Activated CD8-positive, alpha-beta memory T cell treated with anti-CD3 and anti-CD28 coated beads, Interleukin-2, amount 10 ng/mL, durations not matched to agents 7 days and 5 days (primary cell): ENCODE data around the gene S1PR5. TPM values are rescaled to one million over a fixed set of nuclear protein-coding genes. Genes with fewer than 3 reads are reported as not detected.

Experiments used
- ATAC-seq: fragments of 150-1000 bp; cut with Tn5 transposase; one replicate; pipeline ENCODE4 v1.10.0; 2021; ENCODE audit warnings: moderate library complexity
- CTCF ChIA-PET: fragments of 350-600 bp; sonication (Branson Sonifier 250); formaldehyde crosslinking; loops from one replicate; lab custom pipeline; 2021; ENCODE audit warnings: antibody characterized with exemption; lab: Charles Lee
- DNase-seq: peaks from one replicate; pipeline ENCODE4 v3.0.0-alpha.2; 2020
- H3K27ac Mint-ChIP-seq: one replicate; pipeline ENCODE4 v1.8.0; 2021; ENCODE audit warnings: mild to moderate bottlenecking, mixed read lengths
- H3K27me3 Mint-ChIP-seq: one replicate; pipeline ENCODE4 v1.8.0; 2021; ENCODE audit warnings: mixed read lengths
- H3K36me3 Mint-ChIP-seq: one replicate; pipeline ENCODE4 v1.8.0; 2021; ENCODE audit warnings: mild to moderate bottlenecking, mixed read lengths
- H3K4me1 Mint-ChIP-seq: one replicate; pipeline ENCODE4 v1.8.0; 2021; ENCODE audit warnings: mixed read lengths
- H3K4me3 Mint-ChIP-seq: one replicate; pipeline ENCODE4 v1.8.0; 2021; ENCODE audit warnings: mild to moderate bottlenecking, moderate library complexity, mixed read lengths
- H3K9me3 Mint-ChIP-seq: one replicate; pipeline ENCODE4 v1.8.0; 2022; ENCODE audit warnings: low read depth, mixed read lengths
- total RNA-seq, 2 experiments: library from RNA; stranded (reverse); gene quantifications; one replicate each; pipeline ENCODE4 v1.2.3, GENCODE V29; 2021

Gene S1PR5
- total RNA-seq, 2 experiments from 2014 or later: 0.14 to 1.4 TPM

- CTCF ChIA-PET: interaction anchor here (1.2 to 9.1 kb wide), 6 partner anchors 10 to 181 kb away, joined by 3 to 65 read pairs (median 6); no protein-coding TSS in a partner anchor
- H3K27me3 Mint-ChIP-seq: peaks cover 64% of the 10 kb centered on the region
- peaks cover 36% of the 10 kb centered on the region for H3K4me1 Mint-ChIP-seq
- ATAC-seq (peak; percentile 35), DNase-seq (peak; percentile 54)
- H3K27ac Mint-ChIP-seq: peak overlapping the region; percentile 72
- H3K9me3 Mint-ChIP-seq: no peaks in the 10 kb centered on the region
- H3K4me3 Mint-ChIP-seq: peak overlapping the region; percentile 4
- H3K36me3 Mint-ChIP-seq: no peaks in the 10 kb centered on the region
These were observed 1.5 kb upstream of the S1PR5 start for GRCh38 chr19:10518444-10519361.

- no peak for DNase-seq
- no peaks in the 10 kb centered on the region for H3K9me3 Mint-ChIP-seq
- no peak overlapping the region for H3K27ac Mint-ChIP-seq
- no peaks in the 10 kb centered on the region for H3K36me3 Mint-ChIP-seq
- H3K4me1 Mint-ChIP-seq: peaks cover 43% of the 10 kb centered on the region
- peak; percentile 28 for ATAC-seq
- peaks cover 68% of the 10 kb centered on the region for H3K27me3 Mint-ChIP-seq
- H3K4me3 Mint-ChIP-seq: peak overlapping the region; percentile 4
- CTCF ChIA-PET: interaction anchor here (1.2 to 9.1 kb wide), 8 partner anchors 9 to 183 kb away, joined by 3 to 65 read pairs (median 6); partner anchors contain the start of gene QTRT1
These were observed 655 bp upstream of the S1PR5 start for GRCh38 chr19:10517760-10518443.

DNA sequence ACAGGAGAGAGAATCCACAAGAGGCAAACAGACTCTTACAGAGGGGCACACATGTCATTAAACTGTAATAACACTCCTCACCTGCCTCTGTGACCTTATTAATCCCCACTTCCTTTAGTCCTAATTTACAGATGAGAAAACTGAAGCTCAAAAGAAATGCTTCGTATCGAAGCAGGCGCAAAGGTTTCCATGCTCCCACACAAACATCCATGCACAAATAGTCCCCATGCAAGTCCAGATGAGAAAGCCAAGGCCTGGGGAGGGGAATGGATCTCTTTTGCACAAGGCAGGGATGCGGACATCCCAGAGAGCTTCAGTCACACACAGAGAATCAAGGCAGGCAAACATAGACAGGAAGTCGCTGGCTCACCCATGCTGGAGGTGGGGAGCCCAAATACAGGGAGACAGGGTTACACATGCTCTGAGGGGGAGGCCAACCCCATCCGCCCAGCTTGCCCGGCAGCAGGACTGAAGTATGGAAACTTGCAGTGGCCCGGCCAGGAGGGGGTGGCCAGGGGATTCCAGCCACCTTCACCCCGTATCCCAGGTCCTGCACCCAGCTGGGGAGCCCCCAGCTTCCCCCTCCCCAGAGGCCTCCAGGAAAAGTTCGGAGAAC, 468 bp downstream of the S1PR5 start:
- CTCF ChIA-PET: interaction anchor here (0.6 to 9.1 kb wide), 11 partner anchors 8 to 201 kb away, joined by 3 to 65 read pairs (median 5); partner anchors contain the start of genes DNM2 and QTRT1
- ATAC-seq (no peak), DNase-seq (no peak)
- peak overlapping the region; percentile 7 for H3K27ac Mint-ChIP-seq
- peaks cover 43% of the 10 kb centered on the region for H3K4me1 Mint-ChIP-seq
- H3K36me3 Mint-ChIP-seq: no peaks in the 10 kb centered on the region
- H3K9me3 Mint-ChIP-seq: no peaks in the 10 kb centered on the region
- peaks cover 68% of the 10 kb centered on the region for H3K27me3 Mint-ChIP-seq
- peak overlapping the region; percentile 43 for H3K4me3 Mint-ChIP-seq

- H3K36me3 Mint-ChIP-seq: no peaks in the 10 kb centered on the region
- H3K27ac Mint-ChIP-seq: no peak overlapping the region
- peak overlapping the region; percentile 1 for H3K4me3 Mint-ChIP-seq
- CTCF ChIA-PET: interaction anchor here (0.6 to 9.1 kb wide), 5 partner anchors 7 to 203 kb away, joined by 3 to 65 read pairs (median 4); partner anchors contain the start of gene DNM2
- H3K27me3 Mint-ChIP-seq: peaks cover 70% of the 10 kb centered on the region
- no peaks in the 10 kb centered on the region for H3K9me3 Mint-ChIP-seq
- DNase-seq (no peak), ATAC-seq (no peak)
- peaks cover 43% of the 10 kb centered on the region for H3K4me1 Mint-ChIP-seq
These were observed 1.2 kb downstream of the S1PR5 start for GRCh38 chr19:10516064-10516385.

DNA sequence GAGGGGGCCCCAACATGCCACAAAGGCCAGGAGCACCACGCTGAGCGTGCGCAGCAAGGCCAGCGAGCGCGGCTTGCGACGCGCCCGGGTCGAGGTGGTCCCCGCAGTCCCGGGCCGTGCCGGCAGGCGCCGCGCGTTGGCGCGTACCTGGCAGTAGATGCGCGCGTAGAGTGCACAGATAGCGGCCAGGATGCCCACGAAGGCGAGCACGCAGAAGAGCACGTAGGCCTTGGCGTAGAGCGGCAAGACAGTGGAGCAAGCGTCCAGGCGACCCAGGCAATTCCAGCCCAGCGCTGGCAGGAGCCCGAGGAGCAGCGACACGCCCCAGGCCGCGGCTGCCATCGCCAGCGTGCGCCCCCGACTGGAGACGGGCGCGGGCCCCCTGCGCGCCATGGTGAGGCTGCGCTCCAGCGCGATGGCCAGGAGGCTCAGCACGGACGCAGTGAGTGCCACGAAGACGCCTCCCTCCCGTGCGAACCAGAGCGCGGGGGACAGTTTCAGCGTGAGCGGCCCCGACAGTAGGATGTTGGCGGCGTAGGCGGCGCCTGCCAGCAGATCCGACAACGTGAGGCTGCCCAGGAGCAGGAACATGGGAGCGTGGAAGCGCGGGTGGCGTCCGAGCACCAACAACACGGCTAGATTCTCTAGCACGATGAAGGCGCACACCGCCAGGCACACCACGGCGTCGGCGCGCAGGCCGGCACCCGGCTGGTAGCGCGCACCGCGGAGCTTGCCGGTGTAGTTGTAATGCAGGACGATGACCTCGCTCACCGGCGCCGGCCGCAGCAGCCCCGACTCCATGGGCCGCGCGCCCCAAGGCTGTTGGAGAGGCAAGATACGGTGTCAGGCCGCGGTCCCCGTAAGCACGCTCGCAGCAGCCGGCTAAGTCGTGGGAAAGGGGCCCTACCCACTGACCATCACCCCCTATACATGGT, 2.8 kb downstream of the S1PR5 start:
- Mint-ChIP-seq H3K4me3 (peak overlapping the region; percentile 60), H3K36me3 (no peaks in the 10 kb centered on the region), H3K4me1 (peaks cover 46% of the 10 kb centered on the region), H3K27me3 (peaks cover 64% of the 10 kb centered on the region), H3K9me3 (no peaks in the 10 kb centered on the region), H3K27ac (no peak overlapping the region)
- ATAC-seq: peak; percentile 65
- peak; percentile 67 for DNase-seq
- CTCF ChIA-PET: interaction anchor here (4.8 kb wide), 1 partner anchor 37 kb away, joined by 13 read pairs; no protein-coding TSS in a partner anchor

DNA sequence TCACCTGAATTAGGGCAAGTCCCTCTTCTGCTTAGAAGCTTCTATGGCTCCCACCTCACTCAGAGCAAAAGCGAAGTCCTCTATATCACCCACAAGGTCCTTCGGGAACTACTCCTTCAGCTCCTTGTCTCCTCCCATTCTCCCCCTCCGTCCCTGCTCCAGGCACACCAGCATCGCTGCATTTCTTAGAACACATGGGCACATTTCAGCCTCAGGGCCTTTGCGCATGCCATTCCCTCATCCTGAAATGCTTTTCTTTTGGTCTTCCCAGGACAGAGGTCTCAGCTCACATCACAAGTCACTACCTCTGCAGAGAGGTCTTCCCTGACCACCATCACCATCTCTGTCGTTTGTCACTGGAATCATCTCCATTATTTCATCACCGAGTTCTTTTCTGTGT, 4.0 kb downstream of the S1PR5 start:
- DNase-seq (no peak), ATAC-seq (no peak)
- CTCF ChIA-PET: interaction anchor here (0.7 to 4.8 kb wide), 5 partner anchors 10 to 187 kb away, joined by 3 to 13 read pairs (median 4); partner anchors contain the start of gene KEAP1
- Mint-ChIP-seq H3K9me3 (no peaks in the 10 kb centered on the region), H3K4me3 (no peak overlapping the region), H3K27me3 (peaks cover 52% of the 10 kb centered on the region), H3K27ac (no peak overlapping the region), H3K4me1 (peaks cover 46% of the 10 kb centered on the region), H3K36me3 (no peaks in the 10 kb centered on the region)

DNA sequence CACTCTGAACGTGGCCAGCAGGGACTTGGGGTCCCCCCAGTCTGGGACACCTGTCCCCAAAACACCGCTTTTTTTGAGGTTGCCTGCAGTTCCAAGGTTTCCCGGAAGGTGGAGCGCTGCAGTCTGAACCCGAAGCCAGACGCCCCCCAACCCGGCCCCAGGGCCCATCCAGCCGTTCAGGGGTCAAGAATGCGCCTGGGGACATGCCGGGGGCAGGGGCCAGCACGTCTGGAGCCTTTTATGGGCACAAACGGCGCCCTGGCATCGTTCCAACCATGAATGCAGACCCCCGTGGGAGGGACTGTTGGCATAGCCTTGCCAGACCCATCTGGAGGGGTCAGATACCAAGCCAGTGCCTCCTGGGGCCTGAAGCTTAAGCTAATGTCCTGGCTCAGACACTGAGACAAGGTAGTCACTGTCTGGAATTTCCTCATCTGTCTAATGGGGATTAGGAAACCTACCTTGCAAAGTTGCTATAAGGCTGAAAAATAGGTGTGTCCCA, 6.9 kb downstream of the S1PR5 start:
- ATAC-seq: no peak
- Mint-ChIP-seq H3K4me1 (peaks cover 43% of the 10 kb centered on the region), H3K27me3 (peaks cover 32% of the 10 kb centered on the region), H3K36me3 (no peaks in the 10 kb centered on the region), H3K27ac (no peak overlapping the region), H3K4me3 (no peak overlapping the region), H3K9me3 (no peaks in the 10 kb centered on the region)
- CTCF ChIA-PET: interaction anchor here (0.8 to 7.7 kb wide), 11 partner anchors 10 to 170 kb away, joined by 3 to 65 read pairs (median 4); partner anchors contain the start of gene S1PR5
- peak; percentile 76 for DNase-seq

- CTCF ChIA-PET: interaction anchor here (0.6 to 7.7 kb wide), 18 partner anchors 8 to 356 kb away, joined by 3 to 65 read pairs (median 4); partner anchors contain the start of genes CDC37, QTRT1 and S1PR5
- H3K27me3 Mint-ChIP-seq: peaks cover 17% of the 10 kb centered on the region
These were observed 8.5 kb downstream of the S1PR5 start for GRCh38 chr19:10508707-10509106.

DNA sequence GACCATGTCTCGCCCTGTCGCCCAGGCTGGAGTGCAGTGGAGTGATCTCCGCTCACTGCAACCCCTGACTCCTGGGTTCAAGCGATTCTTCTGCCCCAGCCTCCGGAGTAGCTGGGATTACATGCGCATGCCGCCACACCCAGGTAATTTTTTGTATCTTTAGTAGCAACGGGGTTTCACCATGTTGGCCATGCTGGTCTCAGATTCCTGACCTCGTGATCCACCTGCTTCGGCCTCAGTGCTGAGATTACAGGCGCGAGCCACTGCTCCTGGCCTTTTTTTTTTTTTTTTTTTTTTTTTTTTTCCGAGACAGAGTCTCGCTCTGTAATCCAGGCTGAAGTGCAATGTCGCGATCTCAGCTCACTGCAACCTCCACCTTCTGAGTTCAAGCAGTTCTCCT, 9.2 kb downstream of the S1PR5 start:
- H3K27me3 Mint-ChIP-seq: peaks cover 10% of the 10 kb centered on the region
- H3K9me3 Mint-ChIP-seq: no peaks in the 10 kb centered on the region
- H3K36me3 Mint-ChIP-seq: no peaks in the 10 kb centered on the region
- H3K27ac Mint-ChIP-seq: no peak overlapping the region
- H3K4me1 Mint-ChIP-seq: peaks cover 30% of the 10 kb centered on the region
- ATAC-seq (no peak), DNase-seq (no peak)
- CTCF ChIA-PET: interaction anchor here (0.6 to 7.7 kb wide), 14 partner anchors 10 to 356 kb away, joined by 3 to 65 read pairs (median 5); partner anchors contain the start of genes QTRT1 and S1PR5
- H3K4me3 Mint-ChIP-seq: no peak overlapping the region

More at GRCh38 chr19:10508707-10509106, 8.5 kb downstream of the S1PR5 start:
- peak; percentile 57 for DNase-seq
- peak; percentile 23 for ATAC-seq
- H3K4me3 Mint-ChIP-seq: no peak overlapping the region
- H3K27ac Mint-ChIP-seq: peak overlapping the region; percentile 14
- H3K4me1 Mint-ChIP-seq: peaks cover 32% of the 10 kb centered on the region
- H3K36me3 Mint-ChIP-seq: no peaks in the 10 kb centered on the region
- no peaks in the 10 kb centered on the region for H3K9me3 Mint-ChIP-seq

DNA sequence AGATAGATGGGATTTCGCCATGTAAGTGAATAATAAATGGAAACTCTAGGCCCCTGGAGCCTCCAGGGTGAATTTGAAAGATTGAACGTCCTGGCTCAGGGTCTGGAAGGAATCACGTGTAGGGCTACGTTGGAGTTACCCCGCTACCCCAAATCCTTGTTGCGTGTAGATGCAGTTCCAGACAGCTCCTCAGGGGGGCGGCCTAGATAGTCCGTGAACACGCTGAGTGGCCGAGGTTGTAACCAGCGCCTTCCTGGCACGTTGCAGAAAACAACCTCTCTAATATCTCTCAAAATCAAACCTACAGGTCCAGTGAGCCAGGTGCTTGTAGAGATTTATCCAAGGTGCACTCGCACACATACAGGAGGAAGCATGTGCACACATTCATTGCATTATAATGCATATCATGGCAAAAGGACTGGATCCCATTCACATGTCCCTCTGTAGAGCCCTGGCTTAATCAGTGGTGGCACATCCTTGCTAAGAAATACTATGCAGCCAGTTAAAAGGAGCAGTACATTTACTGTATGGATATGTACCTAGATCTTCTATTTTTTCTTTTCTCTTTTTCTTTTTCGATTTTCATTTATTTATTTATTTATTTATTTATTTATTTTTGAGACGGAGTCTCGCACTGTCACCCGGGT, 11.5 kb downstream of the S1PR5 start:
- Mint-ChIP-seq H3K36me3 (peaks cover 5% of the 10 kb centered on the region), H3K27me3 (no peaks in the 10 kb centered on the region), H3K4me3 (no peak overlapping the region), H3K9me3 (no peaks in the 10 kb centered on the region), H3K27ac (peak overlapping the region; percentile 66), H3K4me1 (peaks cover 37% of the 10 kb centered on the region)
- ATAC-seq: peak; percentile 10
- peak; percentile 91 for DNase-seq
- CTCF ChIA-PET: interaction anchor here (0.6 to 7.7 kb wide), 20 partner anchors 14 to 330 kb away, joined by 3 to 65 read pairs (median 4); partner anchors contain the start of genes QTRT1, S1PR5 and TMED1
